Measurements from ENCODE around the gene TTC6.

Gene TTC6

GRCh38 chr14:37637341-37637740, 41.9 kb downstream of the TTC6 start:
- no peak for DNase-seq

- no peak for DNase-seq
These were observed 43.2 kb downstream of the TTC6 start for GRCh38 chr14:37638599-37638998.

- no peak for DNase-seq
These were observed 45.7 kb downstream of the TTC6 start for GRCh38 chr14:37641117-37641516.

GRCh38 chr14:37642125-37642524, 46.7 kb downstream of the TTC6 start:
- no peak for DNase-seq

- no peak for DNase-seq
These were observed 48.3 kb downstream of the TTC6 start for GRCh38 chr14:37643701-37644100.
